T-helper 1 cell treated with Interleukin-12 subunit alpha and Interleukin-12 subunit beta and Interleukin-4 antibody, amounts not matched to agents 30 ng/mL and 1 ng/mL, for 36 hours (primary cell): ENCODE results near the gene SESN2. TPM values are rescaled to one million over a fixed set of nuclear protein-coding genes. Genes with fewer than 3 reads are reported as not detected.

ENCODE experiments used
- intact Hi-C: fragments of 100-400 bp; cut with micrococcal nuclease; formaldehyde crosslinking; loops from one replicate; pipeline ENCODE4 v1.15.1; 2024
- total RNA-seq: library from RNA; stranded (reverse); gene quantifications from 2 replicates; pipeline ENCODE4 v1.2.3, GENCODE V29; 2022

SESN2 gene
- total RNA-seq, 1 donor from 2014 or later, result 15.0 TPM

- intact Hi-C loops, result no loop called here
These were observed 22.5 kb downstream of the SESN2 start for GRCh38 chr1:28281608-28282425.

GRCh38 chr1:28282426-28283407 is 23.4 kb downstream of the SESN2 start:
- intact Hi-C loops, result no loop called here

- intact Hi-C loops, result no loop called here
These were observed 26.8 kb downstream of the SESN2 start for GRCh38 chr1:28286111-28286510.

- intact Hi-C loops, result no loop called here
These were observed 29.2 kb downstream of the SESN2 start for GRCh38 chr1:28288487-28288886.

DNA sequence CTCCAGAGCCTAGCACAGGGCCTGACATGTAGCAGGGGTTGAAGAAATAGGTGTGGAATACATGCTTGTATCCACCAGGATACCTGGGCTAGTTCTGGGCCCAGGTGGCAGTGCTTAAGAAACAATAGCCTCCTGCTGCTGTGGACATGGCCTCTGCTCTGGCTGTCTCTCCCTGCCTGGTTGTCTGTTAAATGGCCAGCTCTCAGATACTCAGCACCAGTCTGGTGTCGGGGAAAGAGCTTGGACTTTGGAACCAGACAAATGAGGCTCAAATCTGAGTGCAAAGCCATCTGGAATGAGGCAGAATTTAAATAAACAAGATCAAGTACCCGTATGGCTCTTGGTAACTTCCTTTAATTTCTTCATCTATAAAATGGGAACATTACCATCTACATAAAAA is 31.5 kb downstream of the SESN2 start:
- intact Hi-C loops, result no loop called here

GRCh38 chr1:28291711-28292110 is 32.4 kb downstream of the SESN2 start:
- intact Hi-C loops, result no loop called here

DNA sequence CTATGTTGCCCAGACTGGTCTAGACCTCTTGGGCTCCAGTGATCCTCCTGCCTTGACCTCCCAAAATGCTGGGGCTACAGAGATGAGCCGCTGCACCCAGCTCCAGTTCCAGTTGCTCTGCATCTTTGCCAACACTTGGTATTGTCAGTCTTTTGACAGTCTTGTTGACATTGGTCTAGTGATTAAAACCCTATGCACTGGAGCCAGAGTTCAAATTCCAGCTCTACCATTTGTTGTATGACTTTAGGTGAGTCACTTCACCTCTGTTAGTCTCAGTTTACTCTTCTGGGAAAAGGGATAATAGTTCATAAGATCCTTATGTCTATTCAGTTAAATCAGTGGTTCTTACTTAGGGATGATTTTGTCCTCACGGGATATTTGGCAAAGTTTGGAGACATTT is 36.6 kb downstream of the SESN2 start:
- intact Hi-C loops, result no loop called here

- intact Hi-C loops, result no loop called here
These were observed 37.3 kb downstream of the SESN2 start for GRCh38 chr1:28296401-28297261.

GRCh38 chr1:28297826-28298225 is 38.5 kb downstream of the SESN2 start:
- intact Hi-C loops, result no loop called here

GRCh38 chr1:28298438-28298837 is 39.1 kb downstream of the SESN2 start:
- intact Hi-C loops, result no loop called here

GRCh38 chr1:28301368-28302174 is 42.3 kb downstream of the SESN2 start:
- intact Hi-C loops, result no loop called here

DNA sequence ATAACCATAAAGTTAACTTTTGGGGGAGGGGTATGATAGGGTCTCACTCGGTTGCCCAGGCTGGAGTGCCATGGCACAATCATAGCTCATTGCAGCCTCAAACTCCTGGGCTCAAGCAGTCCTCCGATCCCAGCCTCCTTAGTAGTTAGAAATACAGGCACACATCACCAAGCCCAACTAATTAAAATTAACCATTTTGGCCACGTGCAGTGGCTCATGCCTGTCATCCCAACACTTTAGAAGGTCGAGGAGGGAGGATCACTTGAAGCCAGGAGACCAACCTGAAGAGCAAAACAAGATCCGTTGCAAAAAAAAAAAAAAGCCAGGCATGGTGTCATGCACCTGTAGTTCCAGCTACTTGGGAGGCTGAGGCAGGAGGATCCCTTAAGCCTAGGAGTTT is 42.9 kb downstream of the SESN2 start:
- intact Hi-C loops, result no loop called here

DNA sequence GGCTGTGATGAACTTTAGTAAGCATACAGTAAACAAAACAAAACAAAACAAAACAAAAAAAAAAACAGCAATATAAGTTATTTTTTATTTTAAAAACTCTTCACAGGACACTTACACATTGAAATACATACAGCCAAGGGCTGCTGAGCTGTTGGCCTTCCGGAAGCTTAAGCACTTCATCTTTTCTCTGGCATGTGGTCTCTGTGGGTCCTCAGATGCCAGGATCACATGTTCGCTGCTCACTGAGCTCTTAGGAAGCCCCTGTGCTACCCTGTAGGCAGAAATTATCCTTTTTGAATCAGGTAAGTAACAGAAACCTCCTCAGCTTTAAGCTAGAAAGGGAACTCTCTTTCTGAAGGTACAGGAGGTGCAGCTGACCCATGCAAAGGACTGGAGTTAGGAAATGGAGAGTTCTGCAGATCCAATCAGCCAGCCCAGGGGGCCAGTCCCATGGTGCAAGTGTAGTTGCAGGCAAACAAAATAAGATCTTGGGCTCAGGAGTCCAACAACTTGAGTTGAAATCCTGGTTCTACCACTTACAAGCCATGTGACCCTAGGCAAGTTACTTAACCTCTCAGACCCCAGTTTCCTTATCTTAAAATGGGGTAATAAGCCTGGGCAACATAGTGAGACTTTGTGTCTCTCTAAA is 47.1 kb downstream of the SESN2 start:
- intact Hi-C loops, result no loop called here

DNA sequence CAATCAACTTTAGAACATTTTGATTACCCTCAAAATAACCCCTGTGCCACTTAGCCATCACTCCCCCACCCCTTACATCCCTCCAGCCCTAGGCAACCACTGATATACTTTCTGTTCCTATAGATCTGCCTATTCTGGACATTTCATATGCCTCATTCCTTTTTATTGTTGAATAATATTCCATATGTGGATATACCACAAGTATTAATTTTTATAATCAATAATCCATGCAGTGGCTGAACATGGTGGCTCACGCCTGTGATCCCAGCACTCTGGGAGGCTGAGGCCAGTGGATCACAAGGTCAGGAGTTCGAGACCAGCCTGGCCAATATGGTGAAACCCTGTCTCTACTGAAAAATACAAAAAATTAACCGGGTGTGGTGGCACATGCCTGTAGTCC is 49.4 kb downstream of the SESN2 start:
- intact Hi-C loops, result no loop called here

GRCh38 chr1:28309702-28310101 is 50.4 kb downstream of the SESN2 start:
- intact Hi-C loops, result no loop called here

- intact Hi-C loops, result no loop called here
These were observed 54.6 kb downstream of the SESN2 start for GRCh38 chr1:28313702-28314546.

DNA sequence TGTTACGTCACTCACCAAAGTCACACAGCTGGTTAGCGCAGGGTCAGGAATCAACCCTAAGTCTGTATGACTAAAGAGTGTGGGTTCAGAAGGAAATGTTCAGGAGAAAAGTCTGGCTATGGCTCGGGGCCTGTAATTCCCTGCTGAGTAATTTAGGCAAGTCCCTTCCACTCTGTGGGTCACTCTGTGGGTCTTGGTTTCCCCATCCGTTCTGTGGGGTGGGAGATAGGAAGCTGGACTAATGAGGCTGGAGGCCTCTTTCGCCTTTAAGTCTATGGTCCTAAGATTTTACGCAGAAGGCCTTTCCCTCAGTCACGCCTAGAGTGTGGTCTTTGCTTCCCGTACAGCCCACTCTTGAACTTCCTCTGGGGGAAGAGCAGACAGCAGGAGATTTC is 55.2 kb downstream of the SESN2 start:
- intact Hi-C loops, result no loop called here

DNA sequence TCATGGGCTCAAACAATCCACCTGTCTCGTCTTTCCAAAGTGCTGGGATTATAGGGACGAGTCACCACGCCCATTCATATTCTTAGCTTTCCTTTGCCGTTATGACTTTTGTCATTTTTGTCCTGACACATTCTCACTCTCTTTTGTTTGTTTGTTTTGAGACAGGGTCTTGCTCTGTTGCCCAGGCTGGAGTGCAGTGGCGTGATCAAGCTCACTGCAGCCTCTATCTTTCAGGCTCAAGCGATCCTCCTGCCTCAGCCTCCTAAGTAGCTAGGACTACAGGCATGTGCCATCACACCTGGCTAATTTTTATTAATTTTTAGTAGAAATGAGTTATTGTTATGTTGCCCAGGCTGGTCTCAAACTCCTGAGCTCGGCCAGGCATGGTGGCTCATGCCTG is 57.7 kb downstream of the SESN2 start:
- intact Hi-C loops, result no loop called here

DNA sequence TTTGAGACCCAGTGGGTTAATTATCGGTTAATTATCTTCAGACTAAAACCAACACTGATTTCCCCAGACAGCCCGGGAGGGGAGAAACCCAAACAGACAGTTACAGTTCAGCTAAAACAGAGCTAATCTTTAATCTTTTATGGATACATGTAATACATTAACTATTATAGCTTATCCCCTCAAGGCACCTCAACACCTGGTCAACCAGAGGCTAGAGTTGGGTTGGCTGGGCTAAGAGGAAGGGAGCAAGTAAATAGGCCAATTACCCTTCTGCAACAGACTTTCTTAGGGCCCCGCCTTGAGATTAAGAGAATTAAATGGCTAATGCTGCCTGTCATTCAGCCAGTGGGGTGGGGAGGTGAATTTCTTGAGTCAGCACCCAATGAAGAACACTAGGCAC is 62.9 kb downstream of the SESN2 start:
- intact Hi-C loops, result no loop called here
